Kidney epithelial cell (primary cell): ENCODE measurements around the gene FAM168B. TPM values are rescaled to one million over a fixed set of nuclear protein-coding genes. Genes with fewer than 3 reads are reported as not detected.

Experiments
- DNase-seq: peaks from one replicate; pipeline ENCODE4 v3.0.0-alpha.2; 2010; ENCODE audit warnings: low read depth
- H3K27me3 ChIP-seq: 2 replicates; pipeline ENCODE4 v1.6.0; 2011; ENCODE audit warnings: low read length; ENCODE audit not compliant: control insufficient read depth, insufficient read depth
- H3K36me3 ChIP-seq: 2 replicates; pipeline ENCODE4 v1.5.1; 2011; ENCODE audit warnings: low read length; ENCODE audit not compliant: control insufficient read depth, insufficient read depth
- H3K4me3 ChIP-seq: 2 replicates; pipeline ENCODE4 v1.5.1; 2011; ENCODE audit warnings: low read depth, mild to moderate bottlenecking, control low read depth, low read length
- CTCF ChIP-seq: IDR thresholded peaks from 2 replicates; pipeline ENCODE4 v1.5.1; 2011; ENCODE audit warnings: mild to moderate bottlenecking, moderate library complexity, low read length, control low read depth, inconsistent platforms; ENCODE audit not compliant: insufficient read depth, poor library complexity, severe bottlenecking
- total RNA-seq: library from RNA; depleted of rRNA; stranded (reverse); fragments of >200 nt; gene quantifications from 2 replicates; pipeline ENCODE4 v1.2.3, GENCODE V29; 2015

Gene FAM168B
- total RNA-seq, 1 donor from 2014 or later: 177 TPM

GRCh38 chr2:131037398-131038257, 55.6 kb downstream of the FAM168B start:
- no peaks in the 10 kb centered on the region for H3K36me3 ChIP-seq
- peaks cover 83% of the 10 kb centered on the region for H3K27me3 ChIP-seq
- TF ChIP-seq CTCF: no peak
- no peak for DNase-seq
- H3K4me3 ChIP-seq: no peak overlapping the region

GRCh38 chr2:131036696-131037397, 56.4 kb downstream of the FAM168B start:
- no peak overlapping the region for H3K4me3 ChIP-seq
- no peaks in the 10 kb centered on the region for H3K36me3 ChIP-seq
- no peak for DNase-seq
- peaks cover 85% of the 10 kb centered on the region for H3K27me3 ChIP-seq
- TF ChIP-seq CTCF: no peak

GRCh38 chr2:131036269-131036668, 57.0 kb downstream of the FAM168B start:
- DNase-seq: no peak
- Histone ChIP-seq H3K27me3 (peaks cover 84% of the 10 kb centered on the region), H3K36me3 (no peaks in the 10 kb centered on the region), H3K4me3 (no peak overlapping the region)
- TF ChIP-seq CTCF: no peak

GRCh38 chr2:131035826-131036231, 57.4 kb downstream of the FAM168B start:
- Histone ChIP-seq H3K4me3 (no peak overlapping the region), H3K27me3 (peaks cover 80% of the 10 kb centered on the region), H3K36me3 (no peaks in the 10 kb centered on the region)
- no peak for DNase-seq
- TF ChIP-seq CTCF: no peak

GRCh38 chr2:131035112-131035825, 58.0 kb downstream of the FAM168B start:
- peak overlapping the region; percentile 16 for H3K4me3 ChIP-seq
- no peak for TF ChIP-seq CTCF
- peaks cover 78% of the 10 kb centered on the region for H3K27me3 ChIP-seq
- no peak for DNase-seq
- H3K36me3 ChIP-seq: no peaks in the 10 kb centered on the region
